NCI-H1092 (cell line): Measurements from ENCODE around the gene PALMD.

ENCODE experiments used
- DNase-seq: peaks from one replicate; lab custom pipeline; 2025; lab: John Stamatoyannopoulos, UW

PALMD gene

GRCh38 chr1:99696616-99697015, 50.7 kb downstream of the PALMD start:
- no peak for DNase-seq

- DNase-seq, result no peak
These were observed 51.7 kb downstream of the PALMD start for GRCh38 chr1:99697580-99697979.

- DNase-seq, result no peak
These were observed 54.1 kb downstream of the PALMD start for GRCh38 chr1:99700020-99700419.

GRCh38 chr1:99702221-99702620, 56.3 kb downstream of the PALMD start:
- no peak for DNase-seq

GRCh38 chr1:99704356-99704816, 58.5 kb downstream of the PALMD start:
- no peak for DNase-seq

- DNase-seq, result no peak
These were observed 59.5 kb downstream of the PALMD start for GRCh38 chr1:99705385-99705784.

GRCh38 chr1:99707535-99708142, 61.7 kb downstream of the PALMD start:
- peak; percentile 15 for DNase-seq

GRCh38 chr1:99710994-99711393, 65.1 kb downstream of the PALMD start:
- DNase-seq, result no peak

GRCh38 chr1:99713006-99713405, 67.1 kb downstream of the PALMD start:
- DNase-seq, result no peak

- no peak for DNase-seq
These were observed 71.1 kb downstream of the PALMD start for GRCh38 chr1:99717005-99717404.

GRCh38 chr1:99723251-99723650, 77.3 kb downstream of the PALMD start:
- no peak for DNase-seq

- DNase-seq, result no peak
These were observed 80.1 kb downstream of the PALMD start for GRCh38 chr1:99725996-99726395.

GRCh38 chr1:99726407-99726806, 80.5 kb downstream of the PALMD start:
- DNase-seq, result no peak

GRCh38 chr1:99726818-99727217, 80.9 kb downstream of the PALMD start:
- DNase-seq, result no peak

- no peak for DNase-seq
These were observed 81.8 kb downstream of the PALMD start for GRCh38 chr1:99727575-99728185.

- no peak for DNase-seq
These were observed 82.8 kb downstream of the PALMD start for GRCh38 chr1:99728494-99729235.

- DNase-seq, result no peak
These were observed 85.5 kb downstream of the PALMD start for GRCh38 chr1:99731384-99731783.

- no peak for DNase-seq
These were observed 89.9 kb downstream of the PALMD start for GRCh38 chr1:99735852-99736251.

- no peak for DNase-seq
These were observed 91.1 kb downstream of the PALMD start for GRCh38 chr1:99737016-99737415.

GRCh38 chr1:99738858-99739465, 93.0 kb downstream of the PALMD start:
- DNase-seq, result no peak

- no peak for DNase-seq
These were observed 94.2 kb downstream of the PALMD start for GRCh38 chr1:99740141-99740540.
